ENCODE data around the gene FOXK2. TPM values are rescaled to one million over a fixed set of nuclear protein-coding genes. Genes with fewer than 3 reads are reported as not detected.

The FOXK2 gene
- total and polyA plus RNA-seq, 2 donors (not counting 3 experiments of a cell fraction or from before 2014, with no cell fraction given) = 33.4 to 79.3 TPM

DNA sequence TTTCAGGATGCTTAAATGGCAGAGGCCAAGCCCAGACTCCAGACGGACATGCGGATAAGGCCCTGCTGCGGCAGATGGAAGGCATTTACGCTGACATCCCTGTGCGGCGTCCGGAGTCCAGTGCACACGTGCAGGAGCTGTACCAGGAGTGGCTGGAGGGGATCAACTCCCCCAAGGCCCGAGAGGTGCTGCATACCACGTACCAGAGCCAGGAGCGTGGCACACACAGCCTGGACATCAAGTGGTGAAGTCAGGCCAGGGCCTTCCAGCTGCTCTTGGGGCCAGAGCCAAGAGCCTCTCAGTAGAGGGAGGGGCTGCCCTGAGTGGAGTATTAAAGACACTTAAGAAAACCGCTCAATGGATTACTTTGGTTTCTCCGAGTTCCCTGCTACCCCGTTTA is 31.6 kb upstream of the FOXK2 start:
- Histone ChIP-seq H3K27ac (ENCODE audit: insufficient read depth, low read depth, low read length) (no peak overlapping the region), H4K20me1 (replicated peaks; ENCODE audit: control insufficient read depth, extremely low read depth, insufficient read depth, low read length) (no peaks in the 10 kb centered on the region), H3K36me3 (ENCODE audit: control insufficient read depth in 2 of 2, extremely low read depth in 1 of 2, insufficient read depth in 2 of 2, low read length in 2 of 2) (peaks cover 2 to 33% of the 10 kb centered on the region in 2 experiments), H3K79me2 (ENCODE audit: control insufficient read depth, insufficient read depth, low read length) (no peaks in the 10 kb centered on the region), H3K27me3 (ENCODE audit: control insufficient read depth in 2 of 2, insufficient read depth in 2 of 2, low read length in 2 of 2) (no peaks in the 10 kb centered on the region), H3K9me3 (replicated peaks; ENCODE audit: control insufficient read depth, insufficient read depth, low read length) (no peaks in the 10 kb centered on the region), H3K9me1 (replicated peaks; ENCODE audit: control insufficient read depth, extremely low read depth, insufficient read depth, low read length) (no peaks in the 10 kb centered on the region), H3K4me1 (ENCODE audit: control insufficient read depth, extremely low read depth, insufficient read depth, low read length) (no peaks in the 10 kb centered on the region), H3K4me3 (replicated peaks in 1 of 3; ENCODE audit: insufficient read depth in 1 of 3, low read depth in 1 of 3, low read length in 3 of 3) (no peak overlapping the region), H3K4me2 (ENCODE audit: insufficient read depth, low read length) (no peak overlapping the region), H2AFZ (ENCODE audit: low read depth, low read length) (no peak overlapping the region), H3K9ac (replicated peaks; ENCODE audit: extremely low read depth, insufficient read depth, low read length) (no peak overlapping the region)
- CTCF ChIA-PET = interaction anchor here (0.9 kb wide), 1 partner anchor 66 kb away, joined by 3 read pairs; no protein-coding TSS in a partner anchor
- no peak for FAIRE-seq
- no peak for TF ChIP-seq EZH2 (IDR thresholded peaks at IDR 0.05; ENCODE audit: borderline replicate concordance, low read depth, low read length, severe bottlenecking)
- TF ChIP-seq, protein P1, sequence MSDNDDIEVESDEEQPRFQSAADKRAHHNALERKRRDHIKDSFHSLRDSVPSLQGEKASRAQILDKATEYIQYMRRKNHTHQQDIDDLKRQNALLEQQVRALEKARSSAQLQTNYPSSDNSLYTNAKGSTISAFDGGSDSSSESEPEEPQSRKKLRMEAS (IDR thresholded peaks at IDR 0.05; ENCODE audit: insufficient read depth, insufficient read length) = no peak
- no peak for TF ChIP-seq FOS (IDR thresholded peaks at IDR 0.05; ENCODE audit: borderline replicate concordance, insufficient read depth, low read length)
- no peak for TF ChIP-seq GATA2 (IDR thresholded peaks at IDR 0.05; ENCODE audit: insufficient read depth, insufficient read length, low read depth, low read length)
- TF ChIP-seq POLR2AphosphoS5 (IDR thresholded peaks at IDR 0.05; ENCODE audit: insufficient read depth, low read depth, low read length) = no peak
- TF ChIP-seq CTCF (IDR thresholded peaks at IDR 0.05; ENCODE audit: extremely low read depth in 1 of 2, insufficient read depth in 1 of 2, low read depth in 1 of 2, low read length in 2 of 2) = no peak
- no peak for TF ChIP-seq JUN (IDR thresholded peaks at IDR 0.05; ENCODE audit: borderline replicate concordance, insufficient read depth, insufficient read length, low read depth)
- TF ChIP-seq POLR2A (IDR thresholded peaks at IDR 0.05; ENCODE audit: low read depth, low read length) = no peak
- no peak for TF ChIP-seq MYC (IDR thresholded peaks at IDR 0.05; ENCODE audit: low read depth, low read length)
- intact Hi-C loops (cut with micrococcal nuclease) = no loop called here
- dilution Hi-C loops (cut with MboI; ENCODE audit: extremely low pct_ligation_motif_present, low sequenced_read_pairs) = no loop called here
- no TSS peak for BruUV-seq (replicated peaks)
- DNase-seq (ENCODE audit: low read depth, low spot score) = no peak
- POLR2A ChIA-PET = no interaction called here

Data from endothelial cell of umbilical vein (primary cell).